ENCODE measurements around the gene MICU1. TPM values are rescaled to one million over a fixed set of nuclear protein-coding genes. Genes with fewer than 3 reads are reported as not detected.

Gene MICU1
- total RNA-seq, 2 experiments from 2014 or later, result 27.2 to 33.6 TPM

- Histone ChIP-seq H3K4me3 (ENCODE audit: low read depth, low read length, poor library complexity, severe bottlenecking) (no peak overlapping the region), H3K36me3 (ENCODE audit: insufficient read depth, low read length) (no peaks in the 10 kb centered on the region), H4K20me1 (ENCODE audit: insufficient read depth, low read length) (no peaks in the 10 kb centered on the region), H2AFZ (ENCODE audit: low read length) (no peak overlapping the region), H3K4me2 (ENCODE audit: low read length) (no peak overlapping the region), H3K27ac (ENCODE audit: low read depth, low read length, poor library complexity, severe bottlenecking) (no peak overlapping the region), H3K4me1 (ENCODE audit: insufficient read depth, low read length, poor library complexity, severe bottlenecking) (no peaks in the 10 kb centered on the region), H3K9me3 (ENCODE audit: low read length) (no peaks in the 10 kb centered on the region), H3K9me2 (ENCODE audit: insufficient read depth, low read length) (no peaks in the 10 kb centered on the region), H3K79me2 (ENCODE audit: insufficient read depth, low read depth, low read length) (no peaks in the 10 kb centered on the region)
- BruUV-seq (replicated peaks), result no TSS peak
- TF ChIP-seq EZH2phosphoT487 (IDR thresholded peaks at IDR 0.05; ENCODE audit: borderline replicate concordance, low read depth, low read length) (no peak), CTCF (conservative IDR thresholded peaks at IDR 0.05; ENCODE audit: low read length) (no peak)
- ChIA-PET POLR2A (no interaction called here), CTCF (ENCODE audit: unreplicated experiment) (no interaction called here)
- DNase-seq (ENCODE audit: low spot score), result no peak
- intact Hi-C loops (cut with micrococcal nuclease; ENCODE audit: unreplicated experiment), result no loop called here
These were observed 236.9 kb downstream of the MICU1 start for GRCh38 chr10:72389014-72389413.

- Histone ChIP-seq H3K4me2 (ENCODE audit: low read length) (no peak overlapping the region), H3K79me2 (ENCODE audit: insufficient read depth, low read depth, low read length) (no peaks in the 10 kb centered on the region), H3K4me1 (ENCODE audit: insufficient read depth, low read length, poor library complexity, severe bottlenecking) (no peaks in the 10 kb centered on the region), H4K20me1 (ENCODE audit: insufficient read depth, low read length) (no peaks in the 10 kb centered on the region), H3K27ac (ENCODE audit: low read depth, low read length, poor library complexity, severe bottlenecking) (no peak overlapping the region), H3K9me2 (ENCODE audit: insufficient read depth, low read length) (no peaks in the 10 kb centered on the region), H3K4me3 (ENCODE audit: low read depth, low read length, poor library complexity, severe bottlenecking) (no peak overlapping the region), H2AFZ (ENCODE audit: low read length) (no peak overlapping the region), H3K36me3 (ENCODE audit: insufficient read depth, low read length) (no peaks in the 10 kb centered on the region), H3K9me3 (ENCODE audit: low read length) (no peaks in the 10 kb centered on the region)
- TF ChIP-seq EZH2phosphoT487 (IDR thresholded peaks at IDR 0.05; ENCODE audit: borderline replicate concordance, low read depth, low read length), result no peak
- TF ChIP-seq CTCF (conservative IDR thresholded peaks at IDR 0.05; ENCODE audit: low read length), result no peak
- CTCF ChIA-PET (ENCODE audit: unreplicated experiment), result no interaction called here
- intact Hi-C loops (cut with micrococcal nuclease; ENCODE audit: unreplicated experiment), result no loop called here
- DNase-seq (ENCODE audit: low spot score), result no peak
- POLR2A ChIA-PET, result no interaction called here
- BruUV-seq (replicated peaks), result no TSS peak
These were observed 237.8 kb downstream of the MICU1 start for GRCh38 chr10:72388062-72388461.

- CTCF ChIA-PET (ENCODE audit: unreplicated experiment), result no interaction called here
- Histone ChIP-seq H3K4me1 (ENCODE audit: insufficient read depth, low read length, poor library complexity, severe bottlenecking) (no peaks in the 10 kb centered on the region), H3K9me2 (ENCODE audit: insufficient read depth, low read length) (no peaks in the 10 kb centered on the region), H4K20me1 (ENCODE audit: insufficient read depth, low read length) (no peaks in the 10 kb centered on the region), H3K9me3 (ENCODE audit: low read length) (no peaks in the 10 kb centered on the region), H3K27ac (ENCODE audit: low read depth, low read length, poor library complexity, severe bottlenecking) (no peak overlapping the region), H2AFZ (ENCODE audit: low read length) (no peak overlapping the region), H3K4me3 (ENCODE audit: low read depth, low read length, poor library complexity, severe bottlenecking) (no peak overlapping the region), H3K4me2 (ENCODE audit: low read length) (no peak overlapping the region), H3K36me3 (ENCODE audit: insufficient read depth, low read length) (no peaks in the 10 kb centered on the region), H3K79me2 (ENCODE audit: insufficient read depth, low read depth, low read length) (no peaks in the 10 kb centered on the region)
- POLR2A ChIA-PET, result interaction anchor here (0.6 kb wide), 3 partner anchors 8 to 1015 kb away, joined by 3 to 6 read pairs (median 3); no protein-coding TSS in a partner anchor
- BruUV-seq (replicated peaks), result no TSS peak
- TF ChIP-seq EZH2phosphoT487 (IDR thresholded peaks at IDR 0.05; ENCODE audit: borderline replicate concordance, low read depth, low read length), result no peak
- no peak for TF ChIP-seq CTCF (conservative IDR thresholded peaks at IDR 0.05; ENCODE audit: low read length)
- intact Hi-C loops (cut with micrococcal nuclease; ENCODE audit: unreplicated experiment), result no loop called here
- no peak for DNase-seq (ENCODE audit: low spot score)
These were observed 238.8 kb downstream of the MICU1 start for GRCh38 chr10:72386916-72387586.

All from OCI-LY7 (cell line).